ENCODE results near the gene ENG.
A peak's percentile ranks its signal among the peaks of the same experiment; 100 is the strongest.

ENG gene

DNA sequence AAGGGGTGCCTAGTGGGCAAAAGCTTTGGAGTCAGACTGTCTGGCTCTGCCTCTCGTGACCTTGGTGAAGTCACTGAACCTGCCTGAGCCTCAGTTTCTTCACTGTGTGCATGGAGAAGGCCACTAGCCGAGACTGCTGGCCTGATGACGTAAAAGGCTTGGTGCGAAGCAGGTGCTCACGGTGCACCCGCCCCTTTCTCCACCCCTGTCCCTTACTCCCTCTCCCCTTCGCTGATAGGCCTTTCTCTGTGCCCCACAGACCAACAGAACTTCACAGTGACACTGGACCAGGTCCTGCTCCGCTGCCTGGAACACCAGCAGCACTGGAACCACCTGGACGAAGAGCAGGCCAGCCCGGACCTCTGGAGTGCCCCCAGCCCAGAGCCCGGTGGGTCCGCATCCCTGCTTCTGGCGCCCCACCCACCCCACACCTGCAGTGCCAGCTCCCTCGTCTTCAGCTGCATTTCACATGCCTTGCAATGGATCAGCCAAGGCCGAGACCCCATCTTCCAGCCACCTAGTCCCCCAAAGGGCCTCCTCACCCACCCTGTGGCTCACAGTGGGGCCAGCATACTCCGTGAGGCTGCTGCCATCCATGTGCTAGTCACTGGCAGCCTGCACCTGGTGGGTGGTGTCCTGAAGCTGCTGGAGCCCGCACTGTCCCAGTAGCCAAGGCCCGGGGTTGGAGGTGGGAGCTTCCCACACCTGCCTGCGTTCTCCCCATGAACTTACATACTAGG is 41.4 kb downstream of the ENG start:
- no peak for DNase-seq

DNA sequence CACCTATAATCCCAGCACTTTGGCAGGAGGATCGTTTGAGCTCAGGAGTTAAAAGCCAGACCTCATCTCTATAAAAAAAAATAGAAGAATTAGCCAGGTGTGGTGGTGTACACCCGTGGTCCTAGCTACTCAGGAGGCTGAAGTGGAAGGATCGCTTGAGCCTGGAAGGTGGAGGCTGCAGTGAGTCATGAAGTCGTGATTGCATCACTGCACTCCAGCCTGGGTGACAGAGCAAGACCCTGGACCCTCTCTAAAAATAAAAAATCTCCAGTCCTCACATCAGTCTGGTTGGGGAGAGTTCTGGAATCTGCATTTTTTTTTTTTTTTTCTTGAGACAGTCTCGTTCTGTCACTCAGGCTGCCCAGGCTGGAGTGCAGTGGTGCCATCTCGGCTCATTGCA is 42.4 kb downstream of the ENG start:
- no peak for DNase-seq

DNA sequence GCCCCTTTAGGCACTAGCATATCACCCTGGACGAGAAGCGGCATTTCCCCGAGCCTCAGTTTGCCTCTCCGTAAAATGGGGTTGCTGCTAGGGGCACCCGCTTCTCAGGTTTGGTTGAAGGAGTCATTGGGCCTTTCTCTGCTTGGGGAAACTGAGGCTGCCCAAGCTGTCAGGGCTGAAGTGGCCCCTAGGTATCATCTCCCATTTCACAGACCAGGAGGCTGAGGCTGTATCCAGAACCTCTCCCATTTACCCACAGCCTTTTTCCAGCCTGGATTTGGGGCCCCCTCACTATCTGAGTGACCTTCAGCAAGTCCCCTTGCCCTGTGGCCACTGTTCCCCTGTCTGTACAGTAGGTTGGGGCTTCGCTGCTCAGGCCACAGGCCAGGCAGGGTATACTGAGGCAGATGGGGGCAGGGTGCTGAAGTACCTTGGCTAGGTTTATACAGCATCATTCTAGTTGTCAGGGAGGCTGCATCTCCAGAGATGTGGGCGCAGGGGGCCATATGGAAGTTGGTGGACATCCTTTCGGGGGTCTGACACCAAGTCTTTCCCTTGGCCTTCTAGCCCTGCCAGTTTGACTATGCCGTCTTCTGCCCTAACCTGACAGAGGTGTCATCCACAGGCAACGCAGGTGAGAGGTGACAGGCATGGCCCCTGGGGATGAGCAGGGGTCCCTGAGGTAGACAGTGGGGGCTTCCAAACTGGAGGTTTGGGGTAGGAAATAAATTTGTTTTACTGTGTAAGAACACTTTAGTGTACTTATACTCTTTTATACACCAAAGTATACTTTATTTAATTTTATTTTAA is 43.9 kb downstream of the ENG start:
- DNase-seq: no peak

DNA sequence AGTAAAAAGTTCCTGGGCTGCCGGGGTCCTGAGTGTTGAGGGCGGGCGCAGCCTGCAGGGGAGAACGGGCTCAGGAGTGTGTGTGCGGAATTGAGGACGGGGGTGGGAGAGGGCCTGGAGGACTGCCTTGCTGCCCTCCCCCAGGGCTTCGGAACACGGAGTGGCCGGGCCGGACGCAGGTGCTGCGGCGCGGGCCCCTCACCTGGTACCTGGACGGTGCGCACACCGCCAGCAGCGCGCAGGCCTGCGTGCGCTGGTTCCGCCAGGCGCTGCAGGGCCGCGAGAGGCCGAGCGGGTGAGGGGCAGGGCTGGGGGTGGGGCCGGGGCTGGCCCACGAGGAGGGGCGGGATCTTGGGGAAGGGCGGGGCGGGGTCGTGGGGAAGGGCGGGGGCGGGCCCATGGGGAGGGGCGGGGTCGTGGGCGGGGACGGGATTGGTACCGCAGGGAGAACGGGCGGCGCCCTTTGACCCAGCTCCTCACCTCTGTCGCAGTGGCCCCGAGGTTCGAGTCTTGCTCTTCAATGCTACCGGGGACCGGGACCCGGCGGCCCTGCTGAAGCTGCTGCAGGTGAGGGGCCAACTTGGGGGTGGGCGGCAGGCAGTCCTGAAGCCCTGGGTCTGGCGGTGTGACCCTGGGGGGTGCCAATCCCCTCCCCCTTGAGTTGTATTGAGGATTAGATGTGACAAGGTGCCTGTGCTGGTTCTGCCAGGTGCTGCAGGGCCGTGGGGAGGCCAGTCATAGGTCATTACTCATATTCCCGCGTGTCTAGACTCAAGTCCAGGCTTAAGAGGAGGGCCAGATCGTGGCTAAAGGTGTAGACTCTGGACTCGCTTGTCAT is 44.7 kb downstream of the ENG start:
- peak; percentile 74 for DNase-seq

DNA sequence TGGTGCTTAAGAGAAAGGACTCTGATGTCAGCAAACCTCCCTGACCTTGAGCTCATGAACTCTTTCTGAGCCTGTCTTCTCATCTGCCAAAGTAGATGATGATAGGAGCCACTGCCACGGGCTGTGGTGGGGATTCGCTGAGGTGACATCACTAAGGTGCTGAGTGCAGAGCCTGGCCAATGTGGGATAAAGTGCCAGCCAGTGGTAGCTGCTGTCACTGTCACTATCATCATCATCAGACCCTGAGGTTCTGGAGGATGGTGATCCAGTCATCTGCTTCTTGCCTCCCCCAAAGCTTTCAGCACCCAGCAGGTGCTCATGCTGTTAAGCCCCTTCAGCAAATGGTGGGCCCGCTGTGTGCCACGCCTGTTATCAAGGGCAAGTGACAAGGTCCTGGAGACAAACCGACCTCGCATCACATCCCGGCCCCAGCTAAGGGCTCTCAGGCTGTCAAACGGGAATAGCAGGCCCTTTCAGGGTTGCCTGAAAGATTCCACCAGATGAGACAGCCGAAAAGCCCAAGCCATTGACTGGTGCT is 45.4 kb downstream of the ENG start:
- DNase-seq: peak; percentile 44

DNA sequence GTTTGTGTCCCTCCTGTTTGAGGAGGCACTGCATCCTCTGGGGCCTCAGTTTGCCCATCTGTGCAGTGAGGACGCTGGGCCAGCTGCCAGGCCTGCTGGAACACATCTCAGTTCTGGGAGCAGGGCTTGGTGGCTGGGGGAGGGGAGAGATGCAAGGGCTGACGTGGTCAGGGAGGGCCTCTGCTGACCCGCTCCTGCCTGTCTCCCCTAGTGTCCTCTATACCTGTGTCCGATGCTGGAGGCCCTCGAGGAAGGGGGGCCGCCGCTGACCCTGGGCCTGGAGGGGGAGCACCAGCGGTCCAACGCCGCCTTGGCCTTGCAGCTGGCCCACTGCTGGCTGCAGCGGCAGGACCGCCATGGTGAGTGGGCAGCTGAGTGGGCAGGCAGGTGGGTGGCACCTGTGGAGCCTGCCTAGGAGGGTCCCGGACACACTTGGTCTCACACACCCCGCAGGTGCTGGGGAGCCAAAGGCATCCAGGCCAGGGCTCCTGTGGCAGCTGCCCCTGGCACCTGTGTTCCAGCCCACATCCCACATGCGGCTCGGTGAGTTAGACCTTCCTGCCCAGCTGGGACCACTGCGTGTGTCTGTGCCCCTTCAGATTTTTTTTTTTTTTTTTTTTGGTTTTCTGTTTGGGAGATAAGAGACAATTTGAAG is 46.0 kb downstream of the ENG start:
- no peak for DNase-seq

DNA sequence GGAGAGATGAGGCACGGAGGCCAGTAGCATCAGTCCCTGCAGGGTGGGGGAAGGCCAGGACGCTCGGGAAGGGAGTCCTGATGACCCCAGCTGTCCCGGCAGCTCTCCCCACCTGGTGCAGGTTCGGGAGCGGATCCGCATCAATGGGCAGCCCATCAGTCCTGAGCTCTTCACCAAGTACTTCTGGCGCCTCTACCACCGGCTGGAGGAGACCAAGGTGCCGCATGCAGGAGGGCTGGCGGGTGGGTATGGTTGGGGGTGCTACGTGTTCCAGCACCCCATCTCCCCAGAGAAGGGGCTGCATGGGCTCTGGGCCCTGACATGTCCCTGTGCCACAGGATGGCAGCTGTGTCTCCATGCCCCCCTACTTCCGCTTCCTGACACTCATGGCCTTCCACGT is 47.6 kb downstream of the ENG start:
- no peak for DNase-seq

DNA sequence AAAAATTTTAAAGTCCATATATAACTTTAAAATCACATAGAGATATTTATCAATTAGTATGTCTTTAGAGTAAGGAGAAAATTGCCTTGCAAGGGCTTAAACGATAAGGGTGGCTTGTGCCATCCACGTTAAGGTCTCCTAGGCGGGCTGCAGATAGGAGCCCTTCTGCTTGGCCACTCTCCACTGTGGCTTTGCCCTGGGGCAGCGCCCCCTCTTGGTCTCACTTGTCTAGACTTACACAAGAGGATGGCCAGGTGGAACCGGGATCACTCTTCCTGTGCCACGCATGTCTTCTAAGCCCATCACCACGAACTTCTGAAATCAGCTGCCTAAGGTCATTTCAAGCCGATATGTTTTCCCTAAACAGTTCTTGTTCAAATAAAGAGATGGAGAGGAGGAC is 48.8 kb downstream of the ENG start:
- peak; percentile 73 for DNase-seq

DNA sequence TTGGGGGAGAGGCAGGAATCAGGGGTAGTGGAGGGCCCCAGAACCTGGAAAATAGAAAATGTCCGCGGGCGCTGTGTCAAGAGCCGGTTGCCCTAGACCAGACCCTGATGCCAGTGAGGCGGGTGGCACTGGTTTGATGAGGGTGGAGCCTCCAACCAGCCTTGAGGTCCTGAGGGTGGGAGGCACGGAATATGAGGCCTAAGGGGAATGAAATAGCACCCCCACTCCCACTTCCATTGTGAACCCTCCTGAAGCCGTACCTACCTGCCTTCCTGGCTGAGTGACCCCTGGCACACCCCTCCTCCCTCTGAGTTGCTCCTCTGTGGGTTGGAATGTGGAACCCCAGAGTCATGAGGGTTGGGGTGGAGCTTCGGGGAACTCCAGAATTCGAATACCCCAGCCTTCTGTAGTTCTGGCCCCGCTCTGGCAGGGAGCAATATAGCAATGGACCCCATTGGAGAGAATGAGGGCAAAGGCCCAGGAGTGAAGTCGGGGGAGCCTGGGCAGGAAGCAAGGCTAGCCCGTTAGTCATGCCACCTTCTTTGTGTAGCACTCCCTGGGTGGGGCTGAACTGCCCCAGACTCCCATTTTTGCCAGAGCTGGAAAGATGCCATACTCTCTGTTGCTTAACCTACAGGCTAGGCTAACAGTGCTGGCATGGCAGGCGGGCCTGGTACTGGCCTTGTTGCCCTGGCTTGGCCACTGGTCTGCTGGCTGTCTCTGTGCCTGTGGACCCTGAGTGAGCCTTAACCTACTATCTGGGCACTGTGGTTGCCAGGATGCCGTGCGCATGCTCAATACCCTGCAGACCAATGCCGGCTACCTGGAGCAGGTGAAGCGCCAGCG is 50.7 kb downstream of the ENG start:
- DNase-seq: peak; percentile 70

DNA sequence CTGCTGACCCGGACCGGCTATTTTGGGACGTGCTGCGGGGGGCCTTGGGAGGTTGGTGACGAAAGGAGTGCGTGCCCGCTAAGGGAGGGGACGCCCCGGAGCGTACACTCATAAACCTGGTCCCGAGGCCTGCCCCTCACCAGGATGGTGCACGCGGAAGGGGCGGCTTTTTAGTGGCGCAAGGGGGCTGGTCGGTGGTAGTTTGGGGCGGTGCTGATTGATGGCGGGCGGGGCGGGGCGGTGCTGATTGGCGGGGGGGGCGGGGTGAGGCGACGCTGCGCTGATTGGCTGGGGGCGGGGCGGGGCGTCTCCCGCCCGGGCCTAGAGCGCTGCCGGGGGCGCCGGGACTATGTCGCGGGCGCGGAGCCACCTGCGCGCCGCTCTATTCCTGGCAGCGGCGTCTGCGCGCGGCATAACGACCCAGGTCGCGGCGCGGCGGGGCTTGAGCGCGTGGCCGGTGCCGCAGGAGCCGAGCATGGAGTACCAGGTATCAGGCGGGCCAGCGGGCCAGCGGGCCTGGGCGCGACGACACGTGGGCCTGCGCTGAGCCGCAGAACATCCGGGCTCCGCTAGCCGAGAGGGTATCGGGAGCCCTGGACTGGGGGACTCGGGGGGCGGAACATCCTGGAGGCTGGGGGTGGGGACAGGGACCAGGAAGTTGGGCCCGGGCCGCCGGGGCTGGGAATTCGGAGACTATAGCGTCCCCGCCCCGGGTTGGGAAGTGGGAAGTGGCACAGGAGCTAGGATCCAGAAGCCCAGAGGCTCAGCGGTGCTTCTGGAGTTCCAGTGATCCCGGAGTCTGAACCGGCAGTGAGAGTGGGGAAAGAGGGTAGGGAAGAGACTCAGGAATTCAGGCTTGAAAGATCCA is 51.6 kb downstream of the ENG start, which contains the start of gene FPGS:
TSS of gene FPGS (plus strand) at position 307 of the 868 bp plus-strand sequence. CDS start at position 350, 43 bp downstream.
- peak; percentile 95 for DNase-seq

DNA sequence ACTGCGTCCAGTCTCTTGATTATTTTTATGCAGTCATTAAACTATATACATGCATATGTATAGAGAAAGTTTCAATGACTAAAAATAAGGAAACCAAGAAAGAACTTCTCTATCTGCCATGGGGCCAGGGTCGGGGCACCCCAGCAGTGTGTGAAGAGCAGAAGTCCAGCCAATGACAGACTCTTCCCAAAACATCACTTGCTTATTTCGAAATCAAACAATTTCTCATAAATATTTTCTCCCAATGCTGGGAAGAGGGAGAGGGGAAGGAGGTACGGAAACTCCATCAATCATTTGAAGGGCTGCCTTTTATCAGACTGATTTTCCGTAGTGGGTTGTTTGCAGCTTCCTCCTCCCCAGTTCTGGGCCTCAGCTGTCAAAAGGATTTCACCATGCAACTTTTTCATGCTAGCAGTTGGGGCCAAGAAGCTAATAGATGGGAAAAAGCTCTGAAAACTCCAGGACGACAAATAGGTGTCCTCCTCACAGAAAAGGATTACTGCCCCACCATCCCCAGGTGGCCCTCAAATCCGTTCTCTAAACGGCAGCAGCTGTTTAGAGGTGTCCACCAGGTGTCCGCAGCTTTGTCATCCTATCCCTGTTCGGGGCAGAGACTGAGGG is 52.4 kb downstream of the ENG start:
- peak; percentile 60 for DNase-seq

DNA sequence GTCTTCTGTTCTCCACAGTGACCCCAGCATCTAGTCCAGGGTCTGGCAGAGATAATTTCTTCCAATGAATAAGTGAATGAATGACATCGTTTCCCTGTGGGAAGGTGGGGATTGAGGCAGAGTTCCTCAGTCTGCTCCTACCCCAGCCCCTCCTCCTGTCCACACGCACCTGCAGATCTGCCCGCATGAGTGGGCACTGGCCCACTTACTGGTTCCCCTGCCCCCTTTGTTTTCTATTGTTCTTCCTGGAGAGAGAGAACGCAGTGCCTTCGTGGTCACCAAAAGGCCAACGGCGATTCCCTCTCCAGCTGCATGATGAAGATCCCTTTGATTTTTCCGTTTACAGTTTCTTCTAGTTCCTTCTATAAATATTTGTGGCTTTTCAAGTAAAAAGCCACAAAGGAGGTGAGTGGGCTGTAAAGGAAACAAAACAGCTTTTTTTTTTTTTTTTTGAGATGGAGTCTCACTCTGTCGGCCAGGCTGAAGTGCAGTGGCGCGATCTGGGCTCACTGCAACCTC is 57.5 kb downstream of the ENG start:
- peak; percentile 75 for DNase-seq

DNA sequence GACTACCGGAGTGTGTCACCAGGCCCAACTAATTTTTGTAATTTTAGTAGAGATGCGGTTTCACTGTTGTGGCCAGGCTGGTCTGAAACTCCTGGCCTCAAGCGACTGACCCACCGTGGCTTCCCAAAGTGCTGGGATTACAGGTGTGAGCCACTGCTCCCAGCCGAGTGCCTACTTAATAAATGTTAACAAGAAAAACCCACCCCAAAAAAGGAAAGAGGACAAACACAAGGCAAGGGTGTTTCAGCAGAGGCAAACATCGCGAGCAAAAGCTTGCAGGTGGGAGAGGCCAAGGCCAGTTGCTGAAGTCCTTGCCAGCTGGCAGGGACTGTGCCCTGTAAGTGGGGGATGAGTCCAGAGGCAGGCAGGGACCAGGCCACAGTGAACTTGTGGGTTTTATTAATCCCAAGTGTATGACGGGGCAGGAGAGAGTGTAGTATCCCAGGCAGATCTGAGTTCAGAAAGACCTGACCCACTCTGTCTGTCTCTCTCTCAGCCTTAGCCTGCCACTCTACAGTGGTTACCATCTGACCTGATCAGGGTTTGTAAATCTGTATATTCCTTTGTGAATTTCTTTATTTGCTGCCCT is 58.1 kb downstream of the ENG start:
- peak; percentile 33 for DNase-seq

DNA sequence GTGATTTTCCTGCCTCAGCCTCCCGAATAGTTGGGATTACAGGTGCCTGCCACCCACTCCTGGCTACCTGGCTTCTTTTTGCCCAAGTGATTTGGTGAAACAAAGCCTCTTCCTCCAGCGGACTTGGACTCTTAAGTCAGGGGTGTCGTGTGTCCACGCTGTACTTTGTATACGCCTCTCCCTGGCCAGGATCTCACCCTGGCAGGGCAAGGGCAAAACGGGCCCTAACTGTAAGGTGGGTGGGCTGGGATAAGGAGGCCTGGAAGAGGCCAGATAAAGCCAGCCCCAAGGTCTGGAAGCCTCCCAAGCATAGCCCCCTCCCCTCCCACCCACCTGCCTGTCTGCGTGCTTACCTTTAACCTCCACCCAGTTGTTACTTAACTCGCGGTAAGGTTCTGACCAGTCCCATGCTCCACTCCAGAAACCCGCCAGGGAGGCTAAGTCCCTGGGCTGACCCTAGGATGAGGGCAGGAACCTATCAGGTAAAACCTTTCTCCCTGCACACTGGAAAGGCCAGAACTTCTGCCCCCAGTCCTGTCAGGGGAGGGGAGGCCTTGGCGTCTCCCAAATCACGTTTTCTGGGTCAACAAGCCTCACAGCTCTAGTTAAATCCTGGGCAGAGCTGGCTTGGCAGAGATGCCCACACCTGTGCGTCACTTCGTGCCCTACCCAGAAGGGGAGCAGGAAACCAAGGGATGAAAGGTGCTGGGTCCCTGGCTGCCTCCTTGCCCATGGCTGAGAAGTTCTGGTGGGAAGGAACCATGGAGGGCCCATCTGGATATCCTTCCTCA is 60.3 kb downstream of the ENG start:
- no peak for DNase-seq

DNA sequence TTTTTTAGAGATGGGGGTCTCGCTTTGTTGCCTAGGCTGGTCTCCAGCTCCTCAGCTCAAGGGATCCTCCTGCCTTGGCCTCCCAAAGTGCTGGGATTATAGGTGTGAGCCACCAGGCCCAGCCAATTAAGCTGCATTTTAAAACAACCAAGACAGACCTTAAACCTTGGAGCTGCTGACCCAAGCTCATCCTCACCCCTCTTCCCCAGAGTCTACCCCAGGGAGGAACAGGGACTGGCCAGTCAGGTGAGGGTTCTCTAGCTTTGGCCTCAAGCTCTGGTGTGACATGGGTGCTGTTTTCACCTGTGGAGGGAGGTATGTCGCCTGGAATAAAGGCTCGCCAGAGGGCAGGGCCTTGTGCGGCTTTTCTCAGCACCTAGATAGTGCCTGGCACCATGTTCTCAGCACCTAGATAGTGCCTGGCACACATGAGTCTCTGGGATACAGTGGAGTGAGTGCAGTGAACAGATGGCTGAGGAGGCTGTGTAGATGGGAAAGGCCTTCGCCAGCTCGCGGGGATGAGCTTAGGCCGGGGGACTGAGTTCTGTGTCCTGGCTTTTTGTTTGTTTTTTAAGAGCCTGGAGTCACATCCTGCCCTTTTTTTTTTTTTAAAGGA is 61.3 kb downstream of the ENG start:
- no peak for DNase-seq

DNA sequence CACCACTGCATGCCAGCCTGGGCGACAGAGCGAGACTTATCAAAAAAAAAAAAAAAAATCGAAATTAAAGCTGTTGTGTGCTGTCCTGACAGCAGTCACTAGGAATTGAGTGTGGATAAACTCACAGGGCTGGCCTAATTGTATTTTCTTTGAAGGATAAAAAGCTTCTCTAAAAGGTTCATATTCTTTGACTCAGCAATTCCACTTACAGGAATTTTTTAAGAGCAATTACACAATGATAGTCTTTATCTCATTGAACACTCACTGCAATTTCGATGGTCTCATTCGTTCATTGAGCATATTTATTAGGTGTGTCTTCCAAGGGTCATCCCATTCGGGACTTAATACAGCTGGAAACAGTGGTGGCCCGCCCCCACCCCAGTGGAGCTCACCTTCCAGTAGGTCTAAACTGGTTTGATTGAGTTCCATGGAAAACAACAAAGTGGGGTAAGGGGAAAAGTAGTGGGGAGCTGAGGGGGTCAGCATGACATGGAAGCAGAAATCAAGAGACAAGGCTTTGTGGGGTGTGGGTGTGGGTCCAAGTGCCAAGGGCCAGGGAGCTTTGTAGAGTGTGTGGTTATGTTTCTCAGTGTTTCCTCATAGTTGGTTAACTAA is 61.9 kb downstream of the ENG start:
- peak; percentile 20 for DNase-seq

DNA sequence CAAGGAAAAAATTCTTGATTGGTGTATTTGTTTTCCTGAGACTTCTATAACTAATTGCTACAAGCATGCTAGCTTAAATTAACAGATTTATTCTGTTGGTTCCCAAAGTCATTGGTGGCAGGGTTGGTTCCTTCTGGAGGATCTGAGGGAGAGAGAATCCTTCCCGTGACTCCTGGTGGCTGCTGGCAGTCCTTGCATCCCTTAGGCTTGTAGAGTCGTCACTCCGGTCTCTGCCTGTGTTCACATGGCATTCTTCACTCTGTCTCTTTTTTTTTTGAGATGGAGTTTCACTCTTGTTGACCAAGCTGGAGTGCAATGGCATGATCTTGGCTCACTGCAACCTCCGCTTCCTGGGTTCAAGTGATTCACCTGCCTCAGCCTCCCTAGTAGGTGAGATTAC is 63.4 kb downstream of the ENG start:
- DNase-seq: no peak

Data from hematopoietic multipotent progenitor cell treated with erythropoietin and hydrocortisone succinate and interleukin-3 and kit ligand, for 4 days (in vitro differentiated cells).